Measurements from ENCODE around the gene CCDC71L.

Gene CCDC71L

DNA sequence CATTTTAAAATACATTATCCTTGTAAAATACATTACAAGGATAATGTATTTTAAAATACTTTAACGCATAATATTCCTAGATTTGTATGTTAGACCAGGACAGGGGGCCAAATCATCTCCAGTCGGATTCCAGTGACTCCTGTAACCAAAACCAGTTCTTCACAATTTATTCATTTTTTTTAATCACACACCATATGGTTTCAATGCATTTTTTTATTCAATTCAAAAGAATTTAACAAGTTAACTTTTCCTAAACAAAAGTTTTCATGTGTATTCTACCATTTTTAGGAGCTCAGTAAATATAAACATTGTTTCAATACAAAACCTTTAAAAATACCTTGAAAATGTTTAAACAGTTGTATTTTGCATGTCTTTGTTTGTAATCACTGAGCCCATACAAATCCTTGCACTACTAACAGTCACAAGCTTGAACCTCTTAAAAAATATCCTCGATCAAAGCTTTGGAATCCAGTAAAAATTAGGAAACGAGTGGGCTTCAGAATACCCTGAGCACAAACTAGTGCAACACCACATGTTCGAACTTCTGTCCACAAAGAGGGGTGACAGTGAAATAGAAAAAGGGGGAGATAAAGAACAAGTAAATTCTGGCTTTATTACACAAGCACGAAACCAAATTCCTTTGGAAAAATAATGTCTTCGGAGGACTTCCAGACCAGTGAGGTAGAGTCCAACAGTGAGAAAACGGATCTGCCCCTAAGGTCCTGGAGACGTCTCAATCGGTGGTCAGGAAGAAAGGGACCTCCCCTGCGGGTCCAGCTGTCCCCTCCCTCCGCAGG, 1.6 kb downstream of the CCDC71L start:
- no peak for DNase-seq (ENCODE audit: low read depth in 2 of 3, low spot score in 1 of 3)

DNA sequence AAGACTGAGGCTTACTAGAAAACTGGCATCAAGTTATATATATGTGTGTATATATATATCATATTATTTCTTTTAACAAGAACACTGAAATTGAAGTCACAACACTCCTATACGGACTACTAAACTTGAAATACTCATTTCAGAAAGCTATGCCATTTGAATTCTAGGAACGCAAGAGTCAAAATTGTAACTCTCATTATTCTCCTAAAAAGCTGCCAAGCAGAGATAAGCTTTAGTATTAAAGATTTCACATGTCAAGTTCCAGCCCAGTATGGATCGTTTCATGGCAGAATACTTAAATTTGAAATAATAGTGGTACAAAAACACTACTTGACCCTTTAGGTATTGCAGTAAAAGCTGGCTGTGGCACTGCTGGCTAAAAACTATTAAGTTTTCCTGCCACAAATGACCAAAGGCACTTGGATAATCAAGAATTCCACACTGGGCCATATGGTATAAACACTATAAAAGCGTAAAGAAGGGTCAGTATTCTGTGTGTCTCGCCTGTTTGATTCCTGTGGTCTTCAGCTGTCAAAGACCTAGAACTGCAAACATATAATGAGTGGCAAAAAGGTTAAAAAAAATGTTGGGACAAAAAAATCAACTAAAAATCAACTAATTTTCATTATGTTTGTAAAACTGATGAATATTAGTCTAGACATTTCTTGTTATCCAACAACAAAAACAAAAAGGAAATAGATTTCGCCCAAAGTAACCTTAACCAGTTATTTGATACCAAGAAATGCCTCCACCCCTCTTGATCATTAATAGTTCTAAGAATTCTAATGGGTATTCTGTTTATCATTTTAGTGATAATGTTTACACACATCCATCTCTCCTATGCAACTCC, 2.4 kb downstream of the CCDC71L start:
- no peak for DNase-seq (ENCODE audit: low read depth in 2 of 3, low spot score in 1 of 3)

DNA sequence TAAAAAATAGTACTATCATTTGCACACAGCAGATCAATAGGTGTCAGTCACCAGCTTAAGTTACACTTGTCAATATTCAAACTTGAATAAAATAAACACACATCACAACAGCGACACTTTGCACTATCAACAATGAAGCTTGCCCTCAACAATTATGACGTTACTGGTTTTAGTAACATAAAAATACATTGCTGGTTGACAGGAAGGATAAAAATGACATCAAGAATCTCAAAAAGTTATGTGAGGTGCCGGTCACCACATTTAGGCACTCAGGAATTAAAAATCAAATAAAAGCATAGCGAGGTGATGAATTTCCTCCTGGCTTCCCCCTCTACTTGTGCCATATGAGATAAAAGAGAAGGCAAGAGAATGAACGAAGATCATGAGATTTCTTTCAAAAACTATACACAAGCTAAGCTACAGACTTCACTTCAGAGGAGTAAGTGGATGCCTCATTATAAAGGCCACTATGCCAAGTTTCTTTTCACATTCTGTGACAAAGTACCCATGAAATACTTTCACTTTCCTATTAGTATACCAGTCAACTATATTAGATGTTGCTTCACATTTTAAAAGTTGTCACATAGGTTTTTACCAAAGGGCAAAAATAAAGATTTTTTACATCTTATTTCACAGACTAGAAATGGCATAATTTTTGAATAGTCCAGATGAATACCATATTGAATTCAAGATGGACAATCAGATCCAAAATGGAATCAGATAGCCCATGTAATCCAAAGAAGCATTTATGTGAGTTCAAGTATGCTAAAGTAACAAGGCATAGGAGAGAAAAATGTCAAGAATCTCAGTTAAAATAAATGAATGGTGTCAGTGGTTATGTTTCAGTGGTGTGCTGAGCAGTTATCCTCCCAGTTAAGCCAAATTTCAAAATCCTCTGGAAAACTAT, 3.6 kb downstream of the CCDC71L start:
- DNase-seq (ENCODE audit: low read depth in 2 of 3, low spot score in 1 of 3): no peak

DNA sequence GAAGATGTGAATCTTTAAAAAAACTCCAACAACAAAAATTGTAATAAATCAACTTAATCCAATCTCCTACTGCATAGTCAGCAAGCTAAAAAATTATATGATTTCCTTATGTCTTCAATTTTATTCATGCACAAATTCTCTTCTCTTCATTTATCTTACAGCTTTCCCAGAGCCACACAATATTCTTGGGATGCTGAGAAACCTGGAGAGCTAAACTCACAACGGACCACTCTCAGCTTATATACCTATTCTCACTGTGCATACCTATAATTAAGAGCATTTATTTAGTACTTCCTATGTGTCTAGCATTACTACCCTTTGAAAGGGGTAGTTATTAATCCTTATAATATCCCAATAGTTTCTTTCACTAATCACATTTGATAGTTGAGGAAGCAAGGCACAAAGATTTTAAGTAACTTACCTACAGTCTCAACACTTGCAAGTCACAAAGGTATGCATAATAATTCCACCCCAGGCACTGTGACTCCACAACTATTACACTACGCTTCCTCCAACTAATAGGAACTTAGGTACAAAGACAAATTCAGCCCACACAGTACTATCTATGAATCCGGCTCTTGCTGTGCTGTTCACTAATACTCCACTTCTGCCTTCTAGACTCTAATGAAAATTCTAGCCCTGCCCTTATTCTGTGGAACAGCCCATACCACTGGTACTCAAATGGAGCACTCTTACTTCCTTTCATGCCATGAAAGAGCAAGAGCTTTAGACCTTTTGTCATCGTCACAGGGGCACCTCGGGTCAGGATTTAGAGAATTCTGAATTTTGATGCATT, 5.1 kb downstream of the CCDC71L start:
- no peak for DNase-seq (ENCODE audit: low read depth in 2 of 3, low spot score in 1 of 3)

DNA sequence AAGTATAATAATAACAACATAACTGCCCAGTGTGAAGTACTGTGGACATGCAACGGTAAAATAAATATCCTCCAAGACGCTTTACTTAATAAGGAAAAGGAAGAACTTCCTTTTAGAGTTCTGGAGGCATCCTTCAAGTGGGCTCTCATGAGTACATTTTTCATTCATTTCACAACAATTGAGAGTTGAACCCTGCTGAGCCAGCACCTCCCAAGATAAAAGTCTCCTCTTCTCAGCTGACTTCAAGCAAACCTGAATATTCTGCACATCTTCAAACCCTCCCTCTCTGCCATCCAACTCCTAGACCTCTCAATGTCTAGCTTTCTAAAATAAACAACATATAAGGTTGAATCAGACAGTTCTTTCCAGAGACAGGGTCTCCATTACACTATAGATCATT, 7.5 kb downstream of the CCDC71L start:
- DNase-seq (ENCODE audit: low read depth in 2 of 3, low spot score in 1 of 3): no peak

- no peak for DNase-seq (ENCODE audit: low read depth in 2 of 3, low spot score in 1 of 3)
Observed at GRCh38 chr7:106652909-106653308, 8.0 kb downstream of the CCDC71L start.

- DNase-seq (ENCODE audit: low read depth in 2 of 3, low spot score in 1 of 3): no peak
Observed at GRCh38 chr7:106652092-106652491, 8.9 kb downstream of the CCDC71L start.

- no peak for DNase-seq (ENCODE audit: low read depth in 2 of 3, low spot score in 1 of 3)
Observed at GRCh38 chr7:106646256-106646655, 14.7 kb downstream of the CCDC71L start.

DNA sequence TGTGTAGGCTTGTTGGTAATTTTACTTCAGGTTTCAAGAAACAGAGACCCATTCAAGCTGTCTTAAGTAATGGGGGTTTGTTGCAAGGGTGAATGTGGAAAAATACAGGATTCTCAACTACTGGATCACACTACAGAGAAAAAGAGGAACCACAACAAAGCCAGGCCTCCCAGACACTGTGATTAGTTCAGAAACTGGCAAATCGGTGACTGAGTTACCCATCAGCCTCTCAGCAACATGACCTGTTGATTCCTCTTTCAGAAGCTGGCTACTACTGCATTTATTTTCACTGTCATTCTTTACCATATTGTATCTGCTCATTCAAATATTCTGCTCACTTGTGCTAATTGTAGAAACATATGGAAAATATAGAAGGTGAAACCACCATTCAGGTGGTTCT, 16.0 kb downstream of the CCDC71L start:
- no peak for DNase-seq (ENCODE audit: low read depth in 2 of 3, low spot score in 1 of 3)

DNA sequence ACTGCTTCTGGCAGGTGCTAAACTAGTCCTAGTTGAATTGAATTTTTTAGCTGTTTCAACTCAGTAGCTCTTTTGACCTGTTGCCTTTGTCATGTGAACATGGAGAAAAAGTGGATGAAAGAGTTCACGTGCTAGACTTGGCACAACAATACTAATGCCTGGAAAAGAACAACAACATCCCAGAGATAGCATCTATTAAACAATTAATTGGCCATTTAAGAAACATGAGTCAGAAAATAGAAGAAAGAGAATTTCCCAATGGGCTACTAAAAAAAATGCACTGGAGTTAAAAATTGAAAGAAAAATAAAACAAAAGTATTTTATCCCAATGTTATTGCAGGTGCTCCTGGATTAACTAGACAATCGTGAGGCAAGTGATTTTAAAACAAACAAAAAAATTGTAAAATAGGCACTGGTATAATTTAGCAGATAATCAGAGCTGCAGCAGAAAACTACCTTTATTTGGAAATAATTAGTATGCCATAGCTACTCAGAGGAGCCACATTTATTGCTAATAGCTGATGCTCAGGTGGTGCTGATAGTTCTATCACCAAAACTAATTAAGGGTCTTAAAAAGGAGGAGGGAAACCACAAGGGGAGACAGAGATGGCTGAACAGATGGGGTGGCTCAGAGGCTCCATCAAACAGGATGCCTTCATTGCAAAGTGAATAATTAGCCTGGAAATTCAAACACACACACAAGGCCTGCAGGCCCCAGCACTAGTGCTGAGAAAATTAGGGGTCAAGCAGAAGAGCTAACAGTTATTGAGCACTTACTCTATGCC, 17.6 kb downstream of the CCDC71L start:
- DNase-seq (ENCODE audit: low read depth in 2 of 3, low spot score in 1 of 3): no peak

- DNase-seq (ENCODE audit: low read depth in 2 of 3, low spot score in 1 of 3): no peak
Observed at GRCh38 chr7:106641416-106641815, 19.5 kb downstream of the CCDC71L start.

- no peak for DNase-seq (ENCODE audit: low read depth in 2 of 3, low spot score in 1 of 3)
Observed at GRCh38 chr7:106640368-106641141, 20.4 kb downstream of the CCDC71L start.

GRCh38 chr7:106639476-106640334, 21.3 kb downstream of the CCDC71L start:
- no peak for DNase-seq (ENCODE audit: low read depth in 2 of 3, low spot score in 1 of 3)

DNA sequence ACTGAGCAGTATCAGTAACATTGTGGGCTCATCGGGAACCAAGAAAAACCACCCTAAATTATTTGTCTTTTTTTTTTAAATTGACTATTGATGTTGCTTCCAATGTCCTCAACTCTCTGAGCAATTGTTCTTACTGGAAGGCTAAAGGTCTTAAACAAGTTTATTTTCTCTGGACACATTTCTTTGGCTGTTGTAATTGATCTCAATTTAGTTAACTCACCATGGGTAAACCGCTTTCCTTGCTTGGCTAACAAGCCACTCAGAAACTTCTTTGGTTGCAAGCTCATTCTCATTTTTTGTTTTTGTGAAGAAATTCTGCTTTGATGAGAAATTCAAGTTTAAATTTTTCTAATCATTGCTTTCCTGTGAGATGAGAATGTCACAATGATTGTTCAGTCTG, 25.5 kb downstream of the CCDC71L start:
- no peak for DNase-seq (ENCODE audit: low read depth in 2 of 3, low spot score in 1 of 3)

DNA sequence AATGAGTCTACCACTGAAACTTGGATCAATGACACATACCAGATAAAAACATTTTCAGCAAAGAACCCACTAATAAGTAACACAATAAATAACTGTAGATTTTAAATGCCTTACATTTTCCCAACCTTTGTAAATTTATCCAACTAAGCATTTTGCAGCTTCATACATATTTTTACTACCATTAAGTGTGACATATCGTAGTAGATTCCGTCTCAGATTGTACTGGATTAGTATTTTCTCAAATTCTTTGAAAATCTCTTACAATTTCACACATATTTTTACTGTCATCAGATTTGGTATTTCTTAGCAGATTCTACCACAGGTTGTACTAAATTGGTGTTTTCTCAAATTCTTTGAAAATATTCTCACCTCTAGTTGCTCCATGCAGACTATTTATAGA, 26.0 kb downstream of the CCDC71L start:
- no peak for DNase-seq (ENCODE audit: low read depth in 2 of 3, low spot score in 1 of 3)

GRCh38 chr7:106630648-106631047, 30.3 kb downstream of the CCDC71L start:
- DNase-seq (ENCODE audit: low read depth in 2 of 3, low spot score in 1 of 3): no peak

- DNase-seq (ENCODE audit: low read depth in 2 of 3, low spot score in 1 of 3): no peak
Observed at GRCh38 chr7:106629516-106629915, 31.4 kb downstream of the CCDC71L start.
